ENCODE measurements around the gene TNIP1. TPM values are rescaled to one million over a fixed set of nuclear protein-coding genes. Genes with fewer than 3 reads are reported as not detected.

TNIP1 gene
- total and polyA plus RNA-seq, 12 donors: 36.6 to 129 (median 93.2) TPM

DNA sequence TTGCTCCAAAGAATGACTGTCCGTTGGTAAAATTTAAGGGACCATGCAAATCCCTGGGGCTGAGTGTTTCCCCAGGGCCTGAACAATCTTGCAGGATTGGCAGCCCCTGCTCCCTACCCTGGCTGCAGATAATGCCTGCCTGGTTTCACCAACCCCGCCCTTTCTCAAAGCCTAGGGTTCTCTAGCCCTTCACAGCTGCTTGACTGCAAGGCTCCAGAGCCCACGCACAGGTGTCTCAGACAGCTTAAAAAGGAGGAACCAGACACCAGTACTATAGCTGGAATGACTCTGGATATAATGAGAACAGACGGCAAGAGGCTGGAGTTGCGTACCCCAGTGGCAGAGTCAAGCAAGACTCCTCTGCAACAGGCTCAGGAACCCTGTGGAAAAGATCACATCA is 25.2 kb upstream of the TNIP1 start:
- Histone ChIP-seq H3K36me3 (replicated peaks in 1 of 2) (peaks cover 0 to 91% of the 10 kb centered on the region in 2 donors), H3K4me1 (replicated peaks in 1 of 2) (peaks cover 11 to 17% of the 10 kb centered on the region in 2 donors), H3K27me3 (no peaks in the 10 kb centered on the region), H3K9me3 (replicated peaks in 1 of 3) (no peaks in the 10 kb centered on the region), H3K27ac (peak overlapping the region in 1 of 5 donors; percentile 10), H3K4me3 (no peak overlapping the region)
- 89 to 94% (median 92%) methylated on average over 4 to 5 of the region's 5 CpGs for WGBS, 4 donors
- intact Hi-C loops (cut with DNase I): no loop called here
- TF ChIP-seq, protein P1, sequence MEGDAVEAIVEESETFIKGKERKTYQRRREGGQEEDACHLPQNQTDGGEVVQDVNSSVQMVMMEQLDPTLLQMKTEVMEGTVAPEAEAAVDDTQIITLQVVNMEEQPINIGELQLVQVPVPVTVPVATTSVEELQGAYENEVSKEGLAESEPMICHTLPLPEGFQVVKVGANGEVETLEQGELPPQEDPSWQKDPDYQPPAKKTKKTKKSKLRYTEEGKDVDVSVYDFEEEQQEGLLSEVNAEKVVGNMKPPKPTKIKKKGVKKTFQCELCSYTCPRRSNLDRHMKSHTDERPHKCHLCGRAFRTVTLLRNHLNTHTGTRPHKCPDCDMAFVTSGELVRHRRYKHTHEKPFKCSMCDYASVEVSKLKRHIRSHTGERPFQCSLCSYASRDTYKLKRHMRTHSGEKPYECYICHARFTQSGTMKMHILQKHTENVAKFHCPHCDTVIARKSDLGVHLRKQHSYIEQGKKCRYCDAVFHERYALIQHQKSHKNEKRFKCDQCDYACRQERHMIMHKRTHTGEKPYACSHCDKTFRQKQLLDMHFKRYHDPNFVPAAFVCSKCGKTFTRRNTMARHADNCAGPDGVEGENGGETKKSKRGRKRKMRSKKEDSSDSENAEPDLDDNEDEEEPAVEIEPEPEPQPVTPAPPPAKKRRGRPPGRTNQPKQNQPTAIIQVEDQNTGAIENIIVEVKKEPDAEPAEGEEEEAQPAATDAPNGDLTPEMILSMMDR (IDR thresholded peaks at IDR 0.05): no peak
- no peak for DNase-seq

DNA sequence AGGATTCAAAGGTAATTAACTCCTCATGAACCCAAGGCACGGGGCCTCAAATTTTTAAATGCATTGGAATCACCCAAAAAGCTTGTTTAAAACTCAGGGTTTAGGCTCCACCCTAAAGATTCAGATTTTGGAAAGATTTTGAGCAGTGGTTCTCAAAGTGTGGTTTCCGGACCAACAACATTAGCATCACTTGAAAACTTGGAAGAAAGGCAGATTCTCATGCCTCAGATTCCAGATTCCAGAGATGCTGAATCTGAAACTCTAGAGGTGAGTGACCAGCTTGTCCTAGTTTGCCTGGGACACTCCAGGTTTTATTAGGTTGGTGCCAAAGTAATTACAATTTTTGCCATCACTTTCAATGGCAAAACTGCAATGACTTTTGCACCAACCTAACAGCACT is 24.7 kb upstream of the TNIP1 start:
- H3K36me3 ChIP-seq (replicated peaks in 1 of 2): peaks cover 0 to 87% of the 10 kb centered on the region in 2 donors

DNA sequence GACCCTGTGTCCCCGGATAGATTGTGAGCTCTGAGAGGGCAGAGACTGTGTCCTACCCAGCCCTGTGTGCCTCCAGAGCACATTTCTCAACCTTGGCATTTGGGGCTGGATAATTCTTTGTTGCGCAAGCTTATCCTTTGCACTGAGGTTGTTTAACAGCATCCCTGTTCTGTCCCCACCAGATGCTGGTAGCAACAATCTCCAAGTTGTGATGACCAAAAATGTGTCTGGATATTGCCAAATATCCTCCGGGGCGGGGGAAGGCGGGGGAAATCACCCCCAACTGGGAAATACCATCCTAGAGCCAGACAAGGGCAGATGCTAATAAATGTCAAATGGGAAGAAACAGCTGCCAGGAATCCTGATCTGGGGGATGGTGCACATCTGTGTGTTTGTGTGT is 24.0 kb upstream of the TNIP1 start:
- Histone ChIP-seq H3K4me3 (no peak overlapping the region), H3K4me1 (replicated peaks in 1 of 2) (peaks cover 22 to 29% of the 10 kb centered on the region in 2 donors), H3K9me3 (replicated peaks in 1 of 3) (no peaks in the 10 kb centered on the region), H3K27me3 (no peaks in the 10 kb centered on the region), H3K36me3 (replicated peaks in 1 of 2) (peaks cover 0 to 79% of the 10 kb centered on the region in 2 donors), H3K27ac (peak overlapping the region in 2 of 5 donors; percentile 36 to 77)
- TF ChIP-seq, protein P1 (IDR thresholded peaks at IDR 0.05): no peak
- TF ChIP-seq POLR2A (IDR thresholded peaks at IDR 0.05): no peak
- intact Hi-C loops (cut with DNase I): no loop called here
- 38 to 56% (median 52%) methylated on average over 5 of the region's 5 CpGs for WGBS, 4 donors
- peak in 2 of 7 donors; percentile 20 to 63 for DNase-seq

More for the DNA sequence above, 24.7 kb upstream of the TNIP1 start:
- Histone ChIP-seq H3K27me3 (no peaks in the 10 kb centered on the region), H3K9me3 (replicated peaks in 1 of 3) (no peaks in the 10 kb centered on the region), H3K4me3 (no peak overlapping the region), H3K27ac (peak overlapping the region in 1 of 5 donors; percentile 77), H3K4me1 (replicated peaks in 1 of 2) (peaks cover 16 to 22% of the 10 kb centered on the region in 2 donors)
- intact Hi-C loops (cut with DNase I): no loop called here
- 91 to 97% (median 93%) methylated on average over 2 of the region's 2 CpGs for WGBS, 4 donors
- TF ChIP-seq, protein P1 (IDR thresholded peaks at IDR 0.05): no peak
- DNase-seq: no peak

DNA sequence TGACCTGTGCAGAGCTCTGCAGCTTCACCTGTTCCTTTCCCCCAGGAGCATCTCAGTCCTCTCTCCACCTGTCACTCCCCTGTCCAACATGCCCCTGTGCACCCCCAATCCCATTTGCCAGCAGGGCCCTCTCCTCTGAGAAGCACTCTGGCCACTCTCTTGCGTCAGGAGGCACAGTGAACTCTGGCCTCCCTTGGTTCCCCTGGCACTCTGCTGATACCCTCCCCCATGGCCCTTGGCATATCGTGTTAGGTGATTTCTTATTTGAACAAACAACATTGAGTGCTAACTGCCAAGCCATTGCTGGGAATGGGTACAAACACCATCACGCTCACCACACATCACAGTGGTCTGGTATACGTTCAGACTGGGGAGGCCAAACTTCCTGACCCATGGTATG is 20.9 kb upstream of the TNIP1 start:
- Histone ChIP-seq H3K27ac (peak overlapping the region in 2 of 5 donors; percentile 38 to 61), H3K4me3 (no peak overlapping the region), H3K27me3 (no peaks in the 10 kb centered on the region), H3K4me1 (replicated peaks in 1 of 2) (peaks cover 17 to 24% of the 10 kb centered on the region in 2 donors), H3K9me3 (replicated peaks in 1 of 3) (no peaks in the 10 kb centered on the region), H3K36me3 (replicated peaks in 1 of 2) (peaks cover 0 to 49% of the 10 kb centered on the region in 2 donors)
- WGBS, 4 donors: 85 to 97% (median 94%) methylated on average over 3 to 4 of the region's 4 CpGs
- intact Hi-C loops (cut with DNase I): no loop called here
- TF ChIP-seq, protein P1 (IDR thresholded peaks at IDR 0.05): no peak
- no peak for TF ChIP-seq POLR2A (IDR thresholded peaks at IDR 0.05)
- no peak for DNase-seq

Data from adrenal gland (tissue), 12 donors.